ENCODE measurements around the gene SF3B3. TPM values are rescaled to one million over a fixed set of nuclear protein-coding genes. Genes with fewer than 3 reads are reported as not detected.

Gene SF3B3
- polyA plus RNA-seq (ENCODE audit: insufficient read length in 3 of 3), result 100 to 1,000 TPM; 367 to 388 (median 382) TPM
- long read RNA-seq, donor 1, full-length matches to known transcripts, result 4 of 47 reads
- long read RNA-seq, donor 1, partial matches to known transcripts, result 43 of 47 reads
- long read RNA-seq, donor 1, other reads (novel, unspliced or antisense), result 0 of 47 reads
- long read RNA-seq, donor 2, full-length matches to known transcripts, result 11 of 48 reads
- long read RNA-seq, donor 2, partial matches to known transcripts, result 37 of 48 reads
- long read RNA-seq, donor 2, other reads (novel, unspliced or antisense), result 0 of 48 reads
- long read RNA-seq, donor 3, full-length matches to known transcripts, result 19 of 68 reads
- long read RNA-seq, donor 3, partial matches to known transcripts, result 49 of 68 reads
- long read RNA-seq, donor 3, other reads (novel, unspliced or antisense), result 0 of 68 reads
- long read RNA-seq, donor 4, full-length matches to known transcripts, result 14 of 35 reads
- long read RNA-seq, donor 4, partial matches to known transcripts, result 21 of 35 reads
- long read RNA-seq, donor 4, other reads (novel, unspliced or antisense), result 0 of 35 reads
- long read RNA-seq, donor 5, result 0 reads
- long read RNA-seq, donor 6, full-length matches to known transcripts, result 7 of 53 reads
- long read RNA-seq, donor 6, partial matches to known transcripts, result 46 of 53 reads
- long read RNA-seq, donor 6, other reads (novel, unspliced or antisense), result 0 of 53 reads
- long read RNA-seq, donor 7, full-length matches to known transcripts, result 9 of 53 reads
- long read RNA-seq, donor 7, partial matches to known transcripts, result 44 of 53 reads
- long read RNA-seq, donor 7, other reads (novel, unspliced or antisense), result 0 of 53 reads
- long read RNA-seq, donor 8, result 0 reads
- long read RNA-seq, donor 9, full-length matches to known transcripts, result 15 of 43 reads
- long read RNA-seq, donor 9, partial matches to known transcripts, result 28 of 43 reads
- long read RNA-seq, donor 9, other reads (novel, unspliced or antisense), result 0 of 43 reads
- long read RNA-seq, donor 10, full-length matches to known transcripts, result 12 of 56 reads
- long read RNA-seq, donor 10, partial matches to known transcripts, result 44 of 56 reads
- long read RNA-seq, donor 10, other reads (novel, unspliced or antisense), result 0 of 56 reads
- long read RNA-seq, donor 11, full-length matches to known transcripts, result 14 of 39 reads
- long read RNA-seq, donor 11, partial matches to known transcripts, result 25 of 39 reads
- long read RNA-seq, donor 11, other reads (novel, unspliced or antisense), result 0 of 39 reads
- long read RNA-seq, donor 12, full-length matches to known transcripts, result 4 of 13 reads
- long read RNA-seq, donor 12, partial matches to known transcripts, result 9 of 13 reads
- long read RNA-seq, donor 12, other reads (novel, unspliced or antisense), result 0 of 13 reads
- long read RNA-seq, donor 13, result 0 reads
- long read RNA-seq, donor 14, full-length matches to known transcripts, result 6 of 35 reads
- long read RNA-seq, donor 14, partial matches to known transcripts, result 29 of 35 reads
- long read RNA-seq, donor 14, other reads (novel, unspliced or antisense), result 0 of 35 reads
- long read RNA-seq, donor 15, full-length matches to known transcripts, result 6 of 34 reads
- long read RNA-seq, donor 15, partial matches to known transcripts, result 28 of 34 reads
- long read RNA-seq, donor 15, other reads (novel, unspliced or antisense), result 0 of 34 reads
- long read RNA-seq, donor 16, full-length matches to known transcripts, result 37 of 158 reads
- long read RNA-seq, donor 16, partial matches to known transcripts, result 121 of 158 reads
- long read RNA-seq, donor 16, other reads (novel, unspliced or antisense), result 0 of 158 reads

- peak in 6 of 11 donors; percentile 15 to 81 (median 32) for DNase-seq (ENCODE audit: extremely low read depth in 1 of 11, low read depth in 9 of 11, low spot score in 4 of 11)
These were observed at the start of gene SF3B3 for GRCh38 chr16:70523743-70524398. TSS of gene SF3B3 (plus strand) at chr16:70523816. CDS start at chr16:70526657, 2,841 bp downstream.

DNA sequence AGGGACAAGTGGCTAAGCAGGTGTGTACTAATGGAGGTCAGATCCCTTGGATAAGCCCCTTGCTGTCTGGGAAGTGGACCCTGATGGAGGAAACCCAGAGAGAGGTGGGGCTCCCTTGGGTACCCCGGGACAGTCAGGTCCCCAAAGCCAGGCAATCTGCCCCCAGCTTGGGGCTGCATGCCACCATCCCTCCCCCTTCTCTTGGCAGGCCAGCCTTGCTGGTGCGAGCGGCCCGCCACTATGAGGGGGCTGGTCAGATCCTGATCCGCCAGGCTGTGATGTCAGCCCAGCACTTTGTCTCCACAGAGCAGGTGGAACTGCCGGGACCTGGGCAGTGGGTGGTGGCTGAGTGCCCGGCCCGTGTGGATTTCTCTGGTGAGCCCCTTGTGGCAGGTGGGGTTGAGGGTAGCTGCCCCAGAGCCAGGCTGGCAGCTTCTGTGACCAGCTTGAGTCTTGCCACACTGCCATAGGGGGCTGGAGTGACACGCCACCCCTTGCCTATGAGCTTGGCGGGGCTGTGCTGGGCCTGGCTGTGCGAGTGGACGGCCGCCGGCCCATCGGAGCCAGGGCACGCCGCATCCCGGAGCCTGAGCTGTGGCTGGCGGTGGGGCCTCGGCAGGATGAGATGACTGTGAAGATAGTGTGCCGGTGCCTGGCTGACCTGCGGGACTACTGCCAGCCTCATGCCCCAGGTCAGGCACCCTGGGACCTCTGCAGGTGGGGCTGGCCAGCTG, 49.1 kb upstream of the SF3B3 start:
- DNase-seq (ENCODE audit: extremely low read depth in 1 of 11, low read depth in 9 of 11, low spot score in 4 of 11), result no peak

DNA sequence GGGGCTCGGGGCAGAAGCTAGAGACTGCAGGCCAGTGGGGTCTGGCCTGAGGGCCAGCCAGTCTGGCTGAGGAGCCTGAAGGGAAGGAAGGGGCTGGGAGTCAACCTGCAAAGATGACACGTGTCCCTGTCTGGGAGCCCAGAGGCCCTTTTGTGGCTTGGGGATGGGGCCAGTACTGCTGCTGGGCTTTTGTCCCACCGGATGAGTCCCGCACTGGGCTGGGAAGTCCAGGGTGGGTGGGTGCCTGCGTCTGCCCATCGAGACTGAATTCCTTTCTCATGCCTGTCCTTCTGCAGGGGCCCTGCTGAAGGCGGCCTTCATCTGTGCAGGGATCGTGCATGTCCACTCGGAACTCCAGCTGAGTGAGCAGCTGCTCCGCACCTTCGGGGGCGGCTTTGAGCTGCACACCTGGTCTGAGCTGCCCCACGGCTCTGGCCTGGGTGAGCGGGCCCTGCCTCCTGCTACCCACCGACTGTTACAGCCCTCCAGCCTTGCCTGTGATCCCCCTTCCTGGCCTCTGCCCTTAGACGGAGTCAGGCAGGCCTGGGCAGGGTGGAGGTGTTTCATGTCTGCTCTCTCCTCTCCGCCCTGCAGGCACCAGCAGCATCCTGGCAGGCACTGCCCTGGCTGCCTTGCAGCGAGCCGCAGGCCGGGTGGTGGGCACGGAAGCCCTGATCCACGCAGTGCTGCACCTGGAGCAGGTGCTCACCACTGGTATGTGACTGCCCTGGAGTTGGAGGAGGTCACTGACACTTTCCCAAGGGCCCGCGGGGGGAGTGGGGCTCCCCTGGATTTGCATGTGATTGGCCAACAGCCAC, 48.4 kb upstream of the SF3B3 start:
- DNase-seq (ENCODE audit: extremely low read depth in 1 of 11, low read depth in 9 of 11, low spot score in 4 of 11), result no peak

- no peak for DNase-seq (ENCODE audit: extremely low read depth in 1 of 11, low read depth in 9 of 11, low spot score in 4 of 11)
These were observed 47.2 kb upstream of the SF3B3 start for GRCh38 chr16:70476272-70477020.

DNA sequence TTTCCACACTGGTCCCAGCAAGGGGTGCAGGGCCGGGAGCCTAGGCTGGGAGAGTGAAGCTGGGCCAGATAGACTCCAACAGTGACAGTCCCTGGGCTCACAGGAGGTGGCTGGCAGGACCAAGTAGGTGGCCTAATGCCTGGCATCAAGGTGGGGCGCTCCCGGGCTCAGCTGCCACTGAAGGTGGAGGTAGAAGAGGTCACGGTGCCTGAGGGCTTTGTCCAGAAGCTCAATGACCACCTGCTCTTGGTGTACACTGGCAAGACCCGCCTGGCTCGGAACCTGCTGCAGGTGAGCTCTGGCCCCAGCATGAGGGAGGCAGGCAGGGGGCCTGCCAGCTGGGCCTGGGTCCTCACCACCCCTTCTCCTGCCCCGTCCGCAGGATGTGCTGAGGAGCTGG, 45.4 kb upstream of the SF3B3 start:
- DNase-seq (ENCODE audit: extremely low read depth in 1 of 11, low read depth in 9 of 11, low spot score in 4 of 11), result no peak

- DNase-seq (ENCODE audit: extremely low read depth in 1 of 11, low read depth in 9 of 11, low spot score in 4 of 11), result no peak
These were observed 44.7 kb upstream of the SF3B3 start for GRCh38 chr16:70478912-70479341.

DNA sequence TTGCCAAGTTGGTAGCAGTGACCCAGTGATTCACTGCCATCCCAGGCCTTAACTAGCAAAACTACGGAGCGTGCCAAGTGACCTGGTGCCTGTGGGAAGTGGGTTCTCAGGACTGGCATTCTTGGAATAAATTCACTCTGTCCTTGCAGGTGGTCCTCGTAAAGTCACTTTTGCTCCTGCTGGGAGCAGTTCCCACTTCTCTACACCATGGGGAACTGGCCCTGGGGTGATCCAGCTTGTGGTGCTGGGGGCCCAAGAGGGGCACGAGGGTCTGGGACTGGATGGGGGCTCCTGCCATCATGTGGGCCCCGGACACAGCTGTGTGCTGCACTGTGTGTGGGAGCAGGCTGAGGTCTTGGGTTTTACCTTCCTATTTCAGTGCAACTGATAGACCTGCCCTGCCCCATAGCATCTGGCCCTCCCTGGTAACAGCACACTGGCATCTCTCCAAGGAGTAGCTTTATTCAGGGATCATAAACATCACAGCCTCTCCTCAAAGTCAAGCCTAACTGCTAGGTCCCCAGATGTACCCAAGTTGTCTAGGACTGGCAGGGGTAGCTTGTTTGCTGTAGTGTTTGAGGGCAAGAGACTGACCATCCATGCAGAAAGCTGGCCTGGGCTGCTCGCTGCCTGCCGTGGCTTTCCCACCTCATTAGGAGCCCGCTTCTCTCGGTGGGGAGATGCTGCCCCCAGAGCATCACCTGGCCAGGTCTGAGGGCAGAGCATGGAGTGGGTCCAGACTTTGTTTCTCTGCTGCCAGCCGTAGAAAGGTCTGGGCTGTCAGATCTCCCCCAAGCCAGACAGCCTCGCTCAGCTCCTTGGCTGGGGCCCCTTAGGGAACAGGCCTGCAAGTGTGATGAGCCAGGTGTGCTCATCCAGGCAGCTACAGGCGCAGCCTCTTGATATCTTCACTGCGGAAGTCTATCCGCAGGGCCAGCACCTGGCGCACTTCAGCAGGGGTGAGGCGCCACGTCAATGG, 43.2 kb upstream of the SF3B3 start:
- no peak for DNase-seq (ENCODE audit: extremely low read depth in 1 of 11, low read depth in 9 of 11, low spot score in 4 of 11)

DNA sequence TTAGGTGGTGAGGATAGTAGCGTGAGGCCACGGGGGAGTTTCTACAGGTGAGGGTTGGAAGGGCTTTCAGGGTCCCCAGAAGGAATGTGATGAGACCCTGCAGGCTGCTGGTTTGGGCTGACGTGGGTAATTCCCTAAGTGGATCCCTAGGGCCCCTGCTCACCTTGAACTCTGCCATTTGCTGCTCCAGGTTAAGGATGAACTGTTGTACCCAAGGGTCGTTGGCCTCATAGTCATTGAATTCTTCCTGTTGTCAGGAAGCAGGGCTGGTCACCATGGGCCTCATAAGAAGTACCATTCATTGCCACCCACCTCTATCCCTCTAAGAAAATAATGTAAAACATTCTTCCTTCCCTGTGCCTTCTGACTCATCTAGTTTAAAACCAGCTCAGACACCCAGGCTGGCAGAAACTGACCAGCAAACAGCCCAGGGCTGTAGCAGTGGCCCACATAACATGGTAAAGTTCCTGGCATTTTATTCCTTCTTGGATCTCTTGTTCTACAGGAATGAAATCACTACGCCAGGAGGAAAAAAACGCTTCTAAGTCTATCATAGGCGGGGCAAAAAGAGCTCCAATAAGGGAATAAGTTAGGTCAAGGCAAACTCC, 41.6 kb upstream of the SF3B3 start:
- no peak for DNase-seq (ENCODE audit: extremely low read depth in 1 of 11, low read depth in 9 of 11, low spot score in 4 of 11)

DNA sequence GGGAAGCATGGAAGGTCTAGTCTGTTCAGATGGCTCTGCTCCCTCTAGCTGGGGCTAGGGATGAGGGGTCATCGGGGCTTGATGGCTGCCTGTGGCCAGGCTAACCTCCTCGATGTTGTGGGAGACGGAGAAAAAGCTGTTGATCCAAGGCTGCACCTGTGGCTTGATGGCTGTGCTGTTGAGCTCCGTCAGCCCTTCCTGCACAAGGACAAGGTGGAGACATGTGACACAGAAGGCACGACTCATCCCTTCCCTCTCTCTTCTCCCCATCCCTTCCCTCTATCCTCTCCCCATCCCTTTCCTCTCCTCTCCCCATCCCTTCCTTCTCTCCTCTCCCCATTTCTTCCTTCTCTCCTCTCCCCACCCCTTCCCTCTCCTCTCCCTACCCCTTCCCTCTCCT, 41.0 kb upstream of the SF3B3 start:
- DNase-seq (ENCODE audit: extremely low read depth in 1 of 11, low read depth in 9 of 11, low spot score in 4 of 11), result no peak

DNA sequence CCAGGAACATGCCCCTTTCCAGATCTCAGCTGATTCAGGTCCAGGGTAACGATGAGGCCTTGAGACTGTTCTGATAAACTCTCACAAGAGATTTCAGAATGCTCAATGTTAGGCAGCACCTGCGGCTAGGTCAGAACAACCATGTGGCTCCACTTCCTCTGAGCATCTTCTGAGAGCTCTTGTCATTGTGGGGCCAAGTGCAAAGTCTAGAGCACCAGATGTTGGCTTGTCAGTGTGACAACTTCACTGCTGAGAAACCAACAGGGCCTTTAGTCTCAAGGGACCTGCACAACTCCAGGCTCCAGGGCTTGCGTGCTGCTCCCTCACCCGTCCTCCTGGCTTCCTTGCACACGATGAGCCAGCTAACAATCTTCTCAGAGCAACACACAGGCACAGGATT, 40.2 kb upstream of the SF3B3 start:
- DNase-seq (ENCODE audit: extremely low read depth in 1 of 11, low read depth in 9 of 11, low spot score in 4 of 11), result no peak

GRCh38 chr16:70484867-70485266, 38.7 kb upstream of the SF3B3 start:
- no peak for DNase-seq (ENCODE audit: extremely low read depth in 1 of 11, low read depth in 9 of 11, low spot score in 4 of 11)

DNA sequence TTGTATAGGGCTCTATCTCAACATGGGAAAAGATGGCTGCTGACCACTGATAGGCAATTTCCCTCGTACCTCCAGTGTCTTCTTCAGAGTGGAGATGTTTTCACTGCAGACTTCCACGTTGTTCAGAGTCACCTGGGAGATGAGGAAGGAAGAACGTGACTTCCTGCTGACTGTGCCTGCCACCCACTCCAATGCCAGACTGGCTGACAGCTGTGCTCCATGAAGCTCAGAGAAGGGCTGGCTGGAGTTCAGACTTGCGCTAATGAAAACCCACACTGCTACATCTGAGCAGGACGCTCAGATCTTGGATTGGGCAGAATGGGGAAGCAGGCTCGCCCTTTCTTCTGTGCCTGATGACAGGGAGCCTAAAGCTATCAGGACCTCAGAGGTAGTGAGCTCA, 33.4 kb upstream of the SF3B3 start:
- DNase-seq (ENCODE audit: extremely low read depth in 1 of 11, low read depth in 9 of 11, low spot score in 4 of 11), result no peak

DNA sequence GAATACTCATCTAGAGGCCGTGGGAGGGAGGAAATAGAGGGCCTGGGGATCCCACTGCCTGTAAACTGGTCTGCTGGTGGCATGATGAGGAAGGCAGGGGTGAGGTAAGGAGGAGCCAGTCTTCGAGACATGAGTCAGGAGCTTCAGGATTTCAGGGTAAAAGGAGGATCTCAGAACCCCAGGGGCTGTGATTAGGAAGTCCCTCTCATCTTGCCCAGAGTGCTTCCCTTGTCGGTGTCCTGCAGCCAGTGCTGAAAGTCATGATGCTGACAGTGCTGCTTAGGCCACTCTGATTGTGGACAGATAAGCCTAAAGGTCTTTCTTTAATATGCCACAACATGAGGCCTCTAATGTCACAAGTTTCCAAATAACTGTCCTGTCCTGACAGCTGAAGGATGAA, 29.8 kb upstream of the SF3B3 start:
- no peak for DNase-seq (ENCODE audit: extremely low read depth in 1 of 11, low read depth in 9 of 11, low spot score in 4 of 11)

GRCh38 chr16:70494202-70494770, 29.3 kb upstream of the SF3B3 start:
- no peak for DNase-seq (ENCODE audit: extremely low read depth in 1 of 11, low read depth in 9 of 11, low spot score in 4 of 11)
